ENCODE measurements around the gene AFMID. TPM values are rescaled to one million over a fixed set of nuclear protein-coding genes. Genes with fewer than 3 reads are reported as not detected.

AFMID gene
- total RNA-seq, 1 experiment from 2014 or later = 59.3 TPM

DNA sequence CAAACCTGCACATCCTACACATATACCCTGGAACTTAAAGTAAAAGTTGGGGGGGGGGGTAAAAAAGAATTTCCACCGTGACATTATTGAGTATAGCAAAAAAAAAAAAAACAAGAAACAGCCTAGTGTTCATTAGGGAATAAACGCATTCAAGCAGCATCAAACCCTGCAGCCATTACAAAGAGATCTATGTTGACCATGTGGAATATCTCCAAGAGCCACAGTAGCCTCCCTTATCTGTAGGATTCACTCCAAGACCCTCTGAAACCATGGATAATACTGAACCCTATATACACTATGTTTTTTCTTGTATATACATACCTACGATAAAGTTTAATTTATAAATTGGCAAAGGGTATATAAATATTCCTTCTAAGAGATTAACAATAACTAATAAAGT is 21.3 kb downstream of the AFMID start:
- in situ Hi-C loops (cut with HindIII; ENCODE audit: low pct_unique_long_range_greater_than_20kb, low sequenced_read_pairs) (no loop called here), intact Hi-C loops (cut with micrococcal nuclease; ENCODE audit: unreplicated experiment) (no loop called here)
- Histone ChIP-seq H3K4me3 (ENCODE audit: low read depth in 2 of 2, low read length in 2 of 2) (no peak overlapping the region), H3K4me1 (ENCODE audit: control insufficient read depth, insufficient read depth, low read length) (no peaks in the 10 kb centered on the region), H3K27me3 (ENCODE audit: control insufficient read depth, insufficient read depth, low read length) (no peaks in the 10 kb centered on the region), H3K9me3 (ENCODE audit: control insufficient read depth, insufficient read depth, low read depth, low read length) (no peaks in the 10 kb centered on the region), H3K27ac (ENCODE audit: low read length) (no peak overlapping the region), H3K36me3 (ENCODE audit: control insufficient read depth, insufficient read depth, low read length) (no peaks in the 10 kb centered on the region)
- DNase-seq (ENCODE audit: low read depth, low spot score) = no peak
- TF ChIP-seq POLR2AphosphoS5 (IDR thresholded peaks at IDR 0.05; ENCODE audit: low read depth, low read length) (no peak), SIN3A (IDR thresholded peaks at IDR 0.05; ENCODE audit: borderline replicate concordance, insufficient read depth, low read depth, low read length) (no peak), TCF7L2 (IDR thresholded peaks at IDR 0.05; ENCODE audit: low read depth, low read length) (no peak)
- TF ChIP-seq, protein P1, sequence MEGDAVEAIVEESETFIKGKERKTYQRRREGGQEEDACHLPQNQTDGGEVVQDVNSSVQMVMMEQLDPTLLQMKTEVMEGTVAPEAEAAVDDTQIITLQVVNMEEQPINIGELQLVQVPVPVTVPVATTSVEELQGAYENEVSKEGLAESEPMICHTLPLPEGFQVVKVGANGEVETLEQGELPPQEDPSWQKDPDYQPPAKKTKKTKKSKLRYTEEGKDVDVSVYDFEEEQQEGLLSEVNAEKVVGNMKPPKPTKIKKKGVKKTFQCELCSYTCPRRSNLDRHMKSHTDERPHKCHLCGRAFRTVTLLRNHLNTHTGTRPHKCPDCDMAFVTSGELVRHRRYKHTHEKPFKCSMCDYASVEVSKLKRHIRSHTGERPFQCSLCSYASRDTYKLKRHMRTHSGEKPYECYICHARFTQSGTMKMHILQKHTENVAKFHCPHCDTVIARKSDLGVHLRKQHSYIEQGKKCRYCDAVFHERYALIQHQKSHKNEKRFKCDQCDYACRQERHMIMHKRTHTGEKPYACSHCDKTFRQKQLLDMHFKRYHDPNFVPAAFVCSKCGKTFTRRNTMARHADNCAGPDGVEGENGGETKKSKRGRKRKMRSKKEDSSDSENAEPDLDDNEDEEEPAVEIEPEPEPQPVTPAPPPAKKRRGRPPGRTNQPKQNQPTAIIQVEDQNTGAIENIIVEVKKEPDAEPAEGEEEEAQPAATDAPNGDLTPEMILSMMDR (IDR thresholded peaks at IDR 0.05) = no peak
- TF ChIP-seq, protein P2, sequence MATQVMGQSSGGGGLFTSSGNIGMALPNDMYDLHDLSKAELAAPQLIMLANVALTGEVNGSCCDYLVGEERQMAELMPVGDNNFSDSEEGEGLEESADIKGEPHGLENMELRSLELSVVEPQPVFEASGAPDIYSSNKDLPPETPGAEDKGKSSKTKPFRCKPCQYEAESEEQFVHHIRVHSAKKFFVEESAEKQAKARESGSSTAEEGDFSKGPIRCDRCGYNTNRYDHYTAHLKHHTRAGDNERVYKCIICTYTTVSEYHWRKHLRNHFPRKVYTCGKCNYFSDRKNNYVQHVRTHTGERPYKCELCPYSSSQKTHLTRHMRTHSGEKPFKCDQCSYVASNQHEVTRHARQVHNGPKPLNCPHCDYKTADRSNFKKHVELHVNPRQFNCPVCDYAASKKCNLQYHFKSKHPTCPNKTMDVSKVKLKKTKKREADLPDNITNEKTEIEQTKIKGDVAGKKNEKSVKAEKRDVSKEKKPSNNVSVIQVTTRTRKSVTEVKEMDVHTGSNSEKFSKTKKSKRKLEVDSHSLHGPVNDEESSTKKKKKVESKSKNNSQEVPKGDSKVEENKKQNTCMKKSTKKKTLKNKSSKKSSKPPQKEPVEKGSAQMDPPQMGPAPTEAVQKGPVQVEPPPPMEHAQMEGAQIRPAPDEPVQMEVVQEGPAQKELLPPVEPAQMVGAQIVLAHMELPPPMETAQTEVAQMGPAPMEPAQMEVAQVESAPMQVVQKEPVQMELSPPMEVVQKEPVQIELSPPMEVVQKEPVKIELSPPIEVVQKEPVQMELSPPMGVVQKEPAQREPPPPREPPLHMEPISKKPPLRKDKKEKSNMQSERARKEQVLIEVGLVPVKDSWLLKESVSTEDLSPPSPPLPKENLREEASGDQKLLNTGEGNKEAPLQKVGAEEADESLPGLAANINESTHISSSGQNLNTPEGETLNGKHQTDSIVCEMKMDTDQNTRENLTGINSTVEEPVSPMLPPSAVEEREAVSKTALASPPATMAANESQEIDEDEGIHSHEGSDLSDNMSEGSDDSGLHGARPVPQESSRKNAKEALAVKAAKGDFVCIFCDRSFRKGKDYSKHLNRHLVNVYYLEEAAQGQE (IDR thresholded peaks at IDR 0.05; ENCODE audit: insufficient read depth in 1 of 2, low read depth in 2 of 2, low read length in 1 of 2) = no peak
- no TSS peak for BruUV-seq (replicated peaks)
- ChIA-PET POLR2A (no interaction called here), CTCF (no interaction called here)
- ATAC-seq = no peak

GRCh38 chr17:78210111-78210510 is 22.9 kb downstream of the AFMID start:
- in situ Hi-C loops (cut with HindIII; ENCODE audit: low pct_unique_long_range_greater_than_20kb, low sequenced_read_pairs) (no loop called here), intact Hi-C loops (cut with micrococcal nuclease; ENCODE audit: unreplicated experiment) (no loop called here)
- DNase-seq (ENCODE audit: low read depth, low spot score) = no peak
- Histone ChIP-seq H3K4me3 (ENCODE audit: low read depth in 2 of 2, low read length in 2 of 2) (no peak overlapping the region), H3K27ac (ENCODE audit: low read length) (no peak overlapping the region), H3K9me3 (ENCODE audit: control insufficient read depth, insufficient read depth, low read depth, low read length) (no peaks in the 10 kb centered on the region), H3K27me3 (ENCODE audit: control insufficient read depth, insufficient read depth, low read length) (no peaks in the 10 kb centered on the region), H3K4me1 (ENCODE audit: control insufficient read depth, insufficient read depth, low read length) (no peaks in the 10 kb centered on the region), H3K36me3 (ENCODE audit: control insufficient read depth, insufficient read depth, low read length) (no peaks in the 10 kb centered on the region; the same call in 1 of the 2 replicates)
- TF ChIP-seq POLR2AphosphoS5 (IDR thresholded peaks at IDR 0.05; ENCODE audit: low read depth, low read length) (no peak), TCF7L2 (IDR thresholded peaks at IDR 0.05; ENCODE audit: low read depth, low read length) (no peak), SIN3A (IDR thresholded peaks at IDR 0.05; ENCODE audit: borderline replicate concordance, insufficient read depth, low read depth, low read length) (no peak)
- TF ChIP-seq, protein P1 (IDR thresholded peaks at IDR 0.05) = no peak
- TF ChIP-seq, protein P2 (IDR thresholded peaks at IDR 0.05; ENCODE audit: insufficient read depth in 1 of 2, low read depth in 2 of 2, low read length in 1 of 2) = no peak
- no TSS peak for BruUV-seq (replicated peaks)
- ATAC-seq = no peak
- ChIA-PET POLR2A (no interaction called here), CTCF (interaction anchor here (0.6 kb wide), 1 partner anchor 190 kb away, joined by 4 read pairs; no protein-coding TSS in a partner anchor)
